Common myeloid progenitor, CD34-positive (primary cell): ENCODE data around the gene URB2.

ENCODE experiments used
- CTCF ChIA-PET: fragments of 350-600 bp; sonication (Branson Sonifier 250); formaldehyde crosslinking; loops from one replicate; lab custom pipeline; 2021; ENCODE audit warnings: antibody characterized with exemption; lab: Charles Lee
- POLR2A ChIA-PET: fragments of 350-600 bp; sonication (Branson Sonifier 250); formaldehyde crosslinking; loops from one replicate; lab custom pipeline; 2021; ENCODE audit warnings: antibody characterized with exemption; lab: Charles Lee
- DNase-seq, 3 donors: peaks; one replicate each; pipeline versions ENCODE4 v3.0.0 to v3.0.0-alpha.2; 2013
- H3K27ac ChIP-seq, 2 experiments: 1 replicate in 1 of 2; 2 replicates in 1 of 2; pipeline ENCODE4 v1.7.0; 2013; ENCODE audit warnings: inconsistent platforms in 2 of 2, low read length in 2 of 2, mild to moderate bottlenecking in 2 of 2, low read depth in 1 of 2, moderate library complexity in 1 of 2; ENCODE audit not compliant: severe bottlenecking in 2 of 2, insufficient read depth in 1 of 2, poor library complexity in 1 of 2
- H3K27me3 ChIP-seq, 5 experiments: replicated peaks in 2 of 5; 1 replicate in 3 of 5; 2 replicates in 2 of 5; pipeline versions ENCODE4 v1.6.1 to v1.7.0; 2013; ENCODE audit warnings: low read length in 4 of 5, mild to moderate bottlenecking in 2 of 5, moderate library complexity in 2 of 5, inconsistent platforms in 1 of 5; ENCODE audit not compliant: insufficient read depth in 5 of 5, control insufficient read depth in 4 of 5
- H3K36me3 ChIP-seq, 4 experiments: 1 replicate in 2 of 4; 2 replicates in 2 of 4; pipeline versions ENCODE4 v1.6.1 to v1.7.0; 2013; ENCODE audit warnings: low read length in 3 of 4, control low read depth in 1 of 4, mild to moderate bottlenecking in 1 of 4; ENCODE audit not compliant: control insufficient read depth in 4 of 4, insufficient read depth in 4 of 4
- H3K4me1 ChIP-seq, 4 experiments: 1 replicate in 3 of 4; 2 replicates in 1 of 4; pipeline versions ENCODE4 v1.6.1 to v1.7.1; 2013; ENCODE audit warnings: low read length in 3 of 4, mild to moderate bottlenecking in 3 of 4, control low read depth in 1 of 4, inconsistent platforms in 1 of 4, moderate library complexity in 1 of 4; ENCODE audit not compliant: control insufficient read depth in 4 of 4, insufficient read depth in 4 of 4; ENCODE audit errors: control extremely low read depth in 1 of 4
- H3K4me3 ChIP-seq, 7 experiments: 1 replicate in 4 of 7; 2 replicates in 3 of 7; pipeline versions ENCODE4 v1.5.1 to v1.7.0; 2013; ENCODE audit warnings: mild to moderate bottlenecking in 7 of 7, low read length in 6 of 7, moderate library complexity in 6 of 7, inconsistent platforms in 2 of 7, low read depth in 2 of 7, control low read depth in 1 of 7; ENCODE audit not compliant: insufficient read depth in 4 of 7, control insufficient read depth in 1 of 7; ENCODE audit errors: extremely low read depth in 1 of 7
- H3K9me3 ChIP-seq, 5 experiments: 1 replicate in 4 of 5; 2 replicates in 1 of 5; pipeline versions ENCODE4 v1.6.1 to v1.7.1; 2013; ENCODE audit warnings: low read length in 4 of 5, mild to moderate bottlenecking in 2 of 5, inconsistent platforms in 1 of 5, low read depth in 1 of 5, moderate library complexity in 1 of 5; ENCODE audit not compliant: control insufficient read depth in 4 of 5, insufficient read depth in 2 of 5; ENCODE audit errors: control extremely low read depth in 1 of 5
- WGBS: methylation state at CpG from one replicate; pipeline ENCODE4 v1.1.5; 2013; ENCODE audit not compliant: insufficient coverage; 5-methylcytosine and 5-hydroxymethylcytosine counted together

URB2 gene

DNA sequence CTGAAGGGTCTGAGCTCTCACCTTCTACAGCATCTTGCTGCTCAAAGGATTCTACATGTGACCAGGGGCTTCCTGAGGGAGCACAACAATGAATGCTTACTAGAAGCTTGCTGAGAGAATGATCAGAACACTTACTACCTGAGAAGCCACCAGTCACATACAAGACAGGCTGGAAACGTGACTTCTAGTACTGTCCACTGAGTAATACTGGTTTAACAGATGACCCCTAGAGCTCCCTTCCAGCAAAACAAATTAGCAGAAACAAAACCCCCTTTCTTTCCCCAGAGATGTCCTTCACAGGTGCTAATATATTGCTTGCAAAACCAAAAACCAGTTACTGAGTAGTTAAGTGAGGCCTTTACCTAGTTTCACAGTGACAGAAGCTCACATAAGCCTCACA lies 2.2 kb upstream of the URB2 start:
- no peak for DNase-seq
- 88% methylated on average over 1 of the region's 1 CpG for WGBS
- peaks cover 0 to 9% (median 3%) of the 10 kb centered on the region in 4 experiments for H3K36me3 ChIP-seq
- H3K4me1 ChIP-seq: peaks cover 11 to 38% (median 20%) of the 10 kb centered on the region in 4 experiments
- no peak overlapping the region for H3K27ac ChIP-seq
- H3K9me3 ChIP-seq: no peaks in the 10 kb centered on the region
- no peak overlapping the region for H3K4me3 ChIP-seq
- ChIA-PET POLR2A (no interaction called here), CTCF (interaction anchor here (0.9 to 2.3 kb wide), 5 partner anchors 45 to 128 kb away, joined by 3 to 12 read pairs (median 4); partner anchors contain the start of gene ABCB10)
- no peaks in the 10 kb centered on the region for H3K27me3 ChIP-seq

DNA sequence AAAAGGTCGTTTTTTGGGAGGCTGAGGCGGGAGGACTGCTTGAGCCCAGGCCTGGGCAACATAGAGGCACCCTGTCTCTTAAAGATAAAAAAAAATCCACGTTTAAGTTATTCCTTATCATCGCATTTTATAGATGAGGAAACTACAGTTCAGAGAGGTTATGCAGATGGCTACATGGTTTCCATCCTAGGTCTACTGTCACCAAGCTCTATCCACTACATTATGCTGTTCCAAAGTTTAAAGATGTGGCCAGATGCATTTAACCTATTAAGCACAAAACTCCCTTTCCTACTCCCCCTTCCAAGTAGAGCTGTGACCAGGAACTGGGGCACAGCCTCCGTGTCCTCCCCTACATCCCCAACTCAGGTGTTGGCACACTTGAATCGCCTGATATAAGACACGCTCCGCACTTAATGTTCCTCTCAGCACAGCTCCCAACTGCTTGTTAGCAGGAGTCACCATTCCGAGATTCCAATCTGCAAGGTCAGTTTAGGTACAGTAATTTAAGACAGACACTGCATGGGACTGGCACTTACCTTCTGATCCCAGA lies 1.5 kb upstream of the URB2 start:
- H3K27ac ChIP-seq: no peak overlapping the region
- WGBS: 59% methylated on average over 8 of the region's 9 CpGs
- H3K27me3 ChIP-seq: no peaks in the 10 kb centered on the region
- peaks cover 11 to 38% (median 20%) of the 10 kb centered on the region in 4 experiments for H3K4me1 ChIP-seq
- H3K36me3 ChIP-seq: peaks cover 0 to 12% (median 5%) of the 10 kb centered on the region in 4 experiments
- ChIA-PET POLR2A (interaction anchor here (1.5 kb wide), 1 partner anchor 8 kb away, joined by 3 read pairs; no protein-coding TSS in a partner anchor), CTCF (interaction anchor here (1.0 to 2.3 kb wide), 3 partner anchors 46 to 66 kb away, joined by 4 to 12 read pairs (median 4); partner anchors contain the start of gene ABCB10)
- peak overlapping the region; percentile 54 to 98 (median 87) for H3K4me3 ChIP-seq
- H3K9me3 ChIP-seq: no peaks in the 10 kb centered on the region
- DNase-seq: no peak

DNA sequence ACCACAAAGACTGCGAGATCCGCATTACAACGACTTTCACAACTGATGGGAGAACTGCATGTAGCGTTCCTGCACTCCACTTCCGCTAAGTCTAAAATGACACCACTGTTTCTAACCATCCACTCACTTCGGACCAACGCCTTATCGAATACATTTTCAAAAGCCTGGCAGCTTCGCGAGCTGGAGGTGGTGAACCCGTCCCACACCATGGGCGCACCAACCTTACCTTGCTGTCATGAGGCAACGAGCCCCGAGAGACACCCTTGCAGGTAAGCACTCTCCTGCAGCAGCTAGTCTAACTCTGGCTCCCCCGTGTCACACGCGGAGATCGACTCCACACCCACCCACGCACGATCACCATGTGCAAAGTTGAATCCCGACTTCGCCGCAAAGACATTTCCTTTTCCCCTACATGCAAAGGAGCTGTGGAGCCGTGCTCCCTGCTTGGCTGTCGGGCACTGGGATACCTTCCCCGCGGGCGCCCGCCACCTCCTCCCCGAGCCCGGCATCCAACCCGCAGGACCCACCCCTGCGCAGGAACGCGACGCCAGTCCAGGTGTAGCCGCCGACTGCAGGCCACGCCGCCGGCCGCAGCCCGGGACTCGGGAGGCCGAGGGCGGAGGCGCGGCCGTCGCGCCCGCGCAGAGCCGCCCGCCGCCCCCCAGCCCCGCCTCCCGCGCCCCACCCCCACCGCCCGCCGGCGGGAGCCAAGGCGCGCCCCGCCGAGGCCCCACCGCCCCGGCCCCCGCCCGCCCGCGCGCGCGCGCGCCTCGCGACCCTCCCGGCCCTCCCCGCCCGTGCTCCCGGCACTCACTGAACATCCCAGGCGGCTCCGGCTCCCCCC lies 754 bp upstream of the URB2 start:
- POLR2A ChIA-PET: interaction anchor here (1.5 to 1.9 kb wide), 2 partner anchors 9 to 66 kb away, joined by 3 to 4 read pairs; partner anchors contain the start of gene ABCB10

DNA sequence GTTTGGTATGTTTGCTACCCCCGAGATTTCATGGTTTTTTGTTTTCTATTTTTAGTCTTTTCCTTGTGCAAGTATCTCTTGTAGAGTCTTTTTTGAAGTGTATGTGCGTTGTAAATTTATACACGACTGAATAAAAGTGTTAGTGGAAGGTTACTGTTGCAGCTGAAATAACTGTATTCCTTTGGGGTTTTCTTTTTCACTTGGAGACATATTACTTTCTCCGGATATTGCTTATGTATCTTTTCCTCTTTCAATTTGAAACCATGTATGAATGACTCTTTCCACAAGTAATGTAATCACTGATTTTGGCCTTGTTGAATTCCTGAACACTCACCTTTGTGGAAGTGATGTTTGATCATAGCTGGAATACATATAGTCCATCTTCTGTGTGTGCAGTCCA lies 956 bp downstream of the URB2 start:
- 0% methylated on average over 1 of the region's 4 CpGs for WGBS
- ChIA-PET POLR2A (interaction anchor here (1.9 kb wide), 1 partner anchor 68 kb away, joined by 4 read pairs; the partner anchor contains the start of gene ABCB10), CTCF (interaction anchor here (0.6 kb wide), 1 partner anchor 68 kb away, joined by 3 read pairs; the partner anchor contains the start of gene ABCB10)
- Histone ChIP-seq H3K27me3 (no peaks in the 10 kb centered on the region), H3K4me1 (peaks cover 11 to 38% (median 20%) of the 10 kb centered on the region in 4 experiments), H3K4me3 (peak overlapping the region in 6 of 7 experiments; percentile 78 to 97 (median 90)), H3K27ac (peak overlapping the region in 1 of 2 experiments; percentile 20), H3K9me3 (no peaks in the 10 kb centered on the region), H3K36me3 (peaks cover 2 to 30% (median 6%) of the 10 kb centered on the region in 4 experiments)
- no peak for DNase-seq

More for the DNA sequence above, 754 bp upstream of the URB2 start:
- H3K27me3 ChIP-seq: no peaks in the 10 kb centered on the region
- H3K4me3 ChIP-seq: peak overlapping the region; percentile 54 to 98 (median 87)
- H3K4me1 ChIP-seq: peaks cover 11 to 38% (median 20%) of the 10 kb centered on the region in 4 experiments
- no peaks in the 10 kb centered on the region for H3K9me3 ChIP-seq
- CTCF ChIA-PET: interaction anchor here (1.0 to 2.3 kb wide), 2 partner anchors 46 to 67 kb away, joined by 4 to 12 read pairs; partner anchors contain the start of gene ABCB10
- peaks cover 2 to 18% (median 5%) of the 10 kb centered on the region in 4 experiments for H3K36me3 ChIP-seq
- DNase-seq: peak; percentile 27 to 66 (median 50)
- H3K27ac ChIP-seq: peak overlapping the region in 1 of 2 experiments; percentile 81
- 0% methylated on average over 38 of the region's 86 CpGs for WGBS

DNA sequence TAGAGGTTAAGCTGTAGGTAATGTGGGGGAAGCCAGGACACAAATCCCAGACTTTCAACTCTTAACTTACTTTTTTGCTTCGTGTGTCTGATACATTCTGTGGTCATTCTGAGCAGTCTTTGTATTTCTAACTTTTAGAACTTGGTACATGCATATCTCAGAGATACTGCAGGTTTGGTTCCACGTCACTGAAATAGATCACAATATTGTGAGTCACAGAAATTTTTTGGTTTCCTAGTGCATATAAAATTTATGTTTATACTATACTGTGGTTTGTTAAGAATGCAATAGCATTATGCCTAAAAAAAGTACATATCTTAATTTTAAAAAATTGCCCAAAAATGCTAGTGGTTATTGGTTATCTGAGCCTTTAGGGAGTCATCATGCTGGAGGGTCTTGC lies 3.2 kb downstream of the URB2 start:
- Histone ChIP-seq H3K27me3 (no peaks in the 10 kb centered on the region), H3K4me1 (peaks cover 11 to 28% (median 18%) of the 10 kb centered on the region in 4 experiments), H3K27ac (no peak overlapping the region), H3K9me3 (no peaks in the 10 kb centered on the region), H3K36me3 (peaks cover 2 to 37% (median 9%) of the 10 kb centered on the region in 4 experiments), H3K4me3 (no peak overlapping the region)
- ChIA-PET POLR2A (no interaction called here), CTCF (interaction anchor here (1.1 kb wide), 1 partner anchor 71 kb away, joined by 3 read pairs; the partner anchor contains the start of gene ABCB10)
- no CpG with 5 or more reads among the region's 2 CpGs for WGBS
- DNase-seq: no peak

DNA sequence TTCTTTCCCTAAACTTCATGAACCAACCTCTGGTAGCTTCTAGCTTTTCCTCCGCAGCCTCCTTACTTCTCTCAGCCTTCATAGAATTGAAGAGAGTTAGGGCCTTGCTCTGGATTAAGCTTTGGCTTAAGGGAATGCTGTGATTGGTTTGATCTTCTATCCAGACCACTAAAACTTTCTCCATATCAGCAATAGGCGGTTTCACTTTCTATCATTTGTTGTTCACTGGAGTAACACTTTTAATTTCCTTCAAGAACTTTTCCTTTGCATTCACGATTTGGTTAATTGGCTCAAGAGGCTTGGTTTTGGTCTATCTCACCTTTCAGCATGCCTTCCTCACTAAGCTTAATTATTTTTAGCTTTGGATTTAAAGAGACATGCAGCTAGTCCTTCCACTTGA lies 5.1 kb downstream of the URB2 start:
- WGBS: no CpG with 5 or more reads among the region's 3 CpGs
- Histone ChIP-seq H3K4me1 (peaks cover 4 to 16% (median 12%) of the 10 kb centered on the region in 4 experiments), H3K27me3 (no peaks in the 10 kb centered on the region), H3K9me3 (no peaks in the 10 kb centered on the region), H3K27ac (no peak overlapping the region), H3K4me3 (no peak overlapping the region), H3K36me3 (peaks cover 8 to 56% (median 25%) of the 10 kb centered on the region in 4 experiments)
- DNase-seq: no peak
- CTCF ChIA-PET: interaction anchor here (0.7 kb wide), 1 partner anchor 72 kb away, joined by 3 read pairs; the partner anchor contains the start of gene ABCB10
- POLR2A ChIA-PET: no interaction called here
